ENCODE measurements around the gene PTH1R.
A peak's percentile ranks its signal among the peaks of the same experiment; 100 is the strongest.
"Not testable (repeated sequence)": the region's sequence is repeated elsewhere in the genome, so short reads cannot be mapped to it uniquely, and the experiment has no call there.

PTH1R gene

DNA sequence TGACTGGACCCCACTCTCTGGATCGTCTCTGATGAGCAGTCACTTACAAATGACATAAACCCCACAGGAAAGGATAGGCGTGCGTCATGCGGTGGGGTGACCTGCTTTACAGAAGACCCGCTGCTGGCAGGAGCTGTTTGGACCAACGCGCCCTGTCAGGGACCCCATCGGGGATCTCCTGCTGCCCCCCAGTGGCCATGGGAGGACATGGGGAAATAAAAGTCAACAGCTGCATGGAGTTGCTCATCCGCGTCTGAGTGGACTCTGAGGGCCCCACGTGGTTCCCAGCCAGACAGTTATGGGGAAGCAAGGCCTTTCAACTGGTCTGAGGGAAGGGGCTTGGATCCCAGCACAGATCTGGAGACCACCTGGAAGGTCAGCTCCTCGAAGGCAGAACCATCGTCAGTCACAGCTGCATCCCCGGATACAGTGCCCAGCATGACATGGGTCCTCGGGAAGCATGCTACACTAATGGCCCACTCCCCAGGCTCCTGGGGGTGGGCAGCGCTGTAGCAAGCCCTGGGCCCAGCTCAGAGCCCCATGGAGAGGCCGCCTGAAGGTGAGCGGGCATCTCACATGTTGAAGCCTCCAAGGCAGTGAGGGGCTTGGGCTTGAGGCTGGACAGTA, 32.1 kb downstream of the PTH1R start:
- H3K4me3 ChIP-seq (ENCODE audit: low read depth, low read length) = no peak overlapping the region
- peak; percentile 86 for DNase-seq (ENCODE audit: low read depth)
- TF ChIP-seq, protein P1, sequence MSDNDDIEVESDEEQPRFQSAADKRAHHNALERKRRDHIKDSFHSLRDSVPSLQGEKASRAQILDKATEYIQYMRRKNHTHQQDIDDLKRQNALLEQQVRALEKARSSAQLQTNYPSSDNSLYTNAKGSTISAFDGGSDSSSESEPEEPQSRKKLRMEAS (IDR thresholded peaks at IDR 0.05; ENCODE audit: low read depth, low read length) = peak; percentile 95
- TF ChIP-seq, protein P2, sequence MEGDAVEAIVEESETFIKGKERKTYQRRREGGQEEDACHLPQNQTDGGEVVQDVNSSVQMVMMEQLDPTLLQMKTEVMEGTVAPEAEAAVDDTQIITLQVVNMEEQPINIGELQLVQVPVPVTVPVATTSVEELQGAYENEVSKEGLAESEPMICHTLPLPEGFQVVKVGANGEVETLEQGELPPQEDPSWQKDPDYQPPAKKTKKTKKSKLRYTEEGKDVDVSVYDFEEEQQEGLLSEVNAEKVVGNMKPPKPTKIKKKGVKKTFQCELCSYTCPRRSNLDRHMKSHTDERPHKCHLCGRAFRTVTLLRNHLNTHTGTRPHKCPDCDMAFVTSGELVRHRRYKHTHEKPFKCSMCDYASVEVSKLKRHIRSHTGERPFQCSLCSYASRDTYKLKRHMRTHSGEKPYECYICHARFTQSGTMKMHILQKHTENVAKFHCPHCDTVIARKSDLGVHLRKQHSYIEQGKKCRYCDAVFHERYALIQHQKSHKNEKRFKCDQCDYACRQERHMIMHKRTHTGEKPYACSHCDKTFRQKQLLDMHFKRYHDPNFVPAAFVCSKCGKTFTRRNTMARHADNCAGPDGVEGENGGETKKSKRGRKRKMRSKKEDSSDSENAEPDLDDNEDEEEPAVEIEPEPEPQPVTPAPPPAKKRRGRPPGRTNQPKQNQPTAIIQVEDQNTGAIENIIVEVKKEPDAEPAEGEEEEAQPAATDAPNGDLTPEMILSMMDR (IDR thresholded peaks at IDR 0.05; ENCODE audit: low read depth, low read length) = peak; percentile 86
- TF ChIP-seq POLR2A (IDR thresholded peaks at IDR 0.05; ENCODE audit: extremely low read depth, insufficient read length) (no peak), MYC (IDR thresholded peaks at IDR 0.05; ENCODE audit: low read depth, low read length) (no peak; the same call in 1 of the 2 replicates)

DNA sequence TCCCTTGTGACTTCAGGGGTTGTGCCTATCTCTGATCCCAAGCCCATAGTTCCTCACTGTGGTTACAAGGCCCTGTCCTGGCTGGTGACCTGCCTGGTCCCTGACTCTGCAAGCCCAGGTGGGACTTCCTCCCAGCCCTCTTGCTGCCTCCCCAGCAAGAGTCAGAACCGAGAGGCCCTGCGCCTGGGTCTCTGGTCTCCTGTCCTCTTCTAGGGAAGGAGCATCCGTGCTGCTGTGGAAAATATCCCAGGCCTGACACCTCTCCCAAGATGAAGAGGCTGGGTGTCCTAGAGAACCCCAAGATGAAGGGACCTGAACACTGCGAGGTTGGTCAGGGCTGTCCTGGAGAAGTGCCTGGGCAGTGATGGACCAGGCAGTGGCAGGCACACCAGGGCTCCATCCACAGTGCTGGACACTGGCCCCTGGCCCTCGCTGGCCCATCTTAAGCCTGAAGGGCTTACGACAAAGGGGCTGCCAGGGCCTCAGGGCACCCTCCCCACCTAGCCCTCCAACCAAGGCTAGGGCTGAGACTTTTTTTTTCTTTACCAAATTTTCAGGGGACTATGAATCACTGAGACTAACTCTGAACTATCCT, 32.7 kb downstream of the PTH1R start:
- H3K4me3 ChIP-seq (ENCODE audit: low read depth, low read length) = no peak overlapping the region
- no peak for DNase-seq (ENCODE audit: low read depth)
- TF ChIP-seq MYC (IDR thresholded peaks at IDR 0.05; ENCODE audit: low read depth, low read length) (no peak), POLR2A (IDR thresholded peaks at IDR 0.05; ENCODE audit: extremely low read depth, insufficient read length) (no peak)
- TF ChIP-seq, protein P2 (IDR thresholded peaks at IDR 0.05; ENCODE audit: low read depth, low read length) = no peak
- TF ChIP-seq, protein P1 (IDR thresholded peaks at IDR 0.05; ENCODE audit: low read depth, low read length) = no peak

DNA sequence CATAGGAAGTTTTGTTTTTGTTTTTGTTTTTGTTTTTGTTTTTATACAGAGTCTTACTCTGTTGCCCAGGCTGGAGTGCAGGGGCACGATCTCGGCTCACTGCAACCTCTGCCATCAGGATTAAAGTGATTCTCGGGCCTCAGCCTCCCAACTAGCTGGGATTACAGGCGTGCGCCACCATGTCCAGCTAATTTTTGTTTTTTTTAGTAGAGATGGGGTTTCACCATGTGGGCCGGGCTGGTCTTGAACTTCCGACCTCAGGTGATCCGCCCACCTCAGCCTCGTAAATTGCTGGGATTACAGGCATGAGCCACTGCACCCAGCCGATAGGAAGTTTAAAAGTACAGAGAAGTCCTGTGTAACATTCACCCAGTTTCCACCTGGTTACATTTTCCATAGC, 33.4 kb downstream of the PTH1R start:
- not testable (repeated sequence) for H3K4me3 ChIP-seq (ENCODE audit: low read depth, low read length); DNase-seq (ENCODE audit: low read depth)

DNA sequence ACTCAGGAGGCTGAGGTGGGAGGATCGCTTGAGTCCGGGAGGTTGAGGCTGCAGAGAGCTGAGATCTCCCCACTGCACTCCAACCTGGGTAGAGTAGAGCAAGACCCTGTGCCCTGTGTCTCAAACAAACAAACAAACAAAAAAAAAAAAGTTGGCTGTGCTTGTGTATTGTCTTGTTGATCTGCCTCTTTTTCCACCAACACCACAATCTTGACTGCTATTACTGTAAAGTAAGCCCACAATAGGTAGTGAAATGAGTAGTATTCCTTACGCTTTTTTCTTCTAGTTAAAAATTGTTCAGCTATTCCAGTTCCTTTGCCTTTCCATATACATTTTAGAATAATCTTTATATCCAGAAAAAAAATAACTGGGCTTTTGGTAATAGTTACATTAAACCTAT, 35.5 kb downstream of the PTH1R start:
- TF ChIP-seq, protein P2 (IDR thresholded peaks at IDR 0.05; ENCODE audit: low read depth, low read length) = no peak
- TF ChIP-seq, protein P1 (IDR thresholded peaks at IDR 0.05; ENCODE audit: low read depth, low read length) = no peak
- TF ChIP-seq POLR2A (IDR thresholded peaks at IDR 0.05; ENCODE audit: extremely low read depth, insufficient read length) (no peak), MYC (IDR thresholded peaks at IDR 0.05; ENCODE audit: low read depth, low read length) (no peak)
- DNase-seq (ENCODE audit: low read depth) = no peak
- no peak overlapping the region for H3K4me3 ChIP-seq (ENCODE audit: low read depth, low read length)

DNA sequence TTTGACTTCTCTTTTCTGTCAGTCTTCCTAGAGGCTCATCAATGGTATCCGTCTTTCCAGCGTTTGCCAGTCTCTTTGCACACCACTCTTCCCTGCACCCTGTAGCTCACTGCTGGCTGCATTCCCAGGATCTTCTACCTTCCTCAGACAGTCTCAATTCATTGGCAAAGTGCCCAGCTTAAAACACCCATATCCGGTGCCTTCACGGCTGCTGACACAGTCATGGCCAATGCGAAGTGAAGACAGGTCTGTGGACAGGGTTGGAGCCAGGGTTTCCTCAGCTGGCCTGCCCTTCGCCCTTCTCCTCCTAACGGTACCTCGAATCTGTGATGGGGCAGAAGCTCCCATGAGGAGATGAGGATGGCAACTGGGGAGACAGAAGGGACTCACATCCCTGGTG, 36.1 kb downstream of the PTH1R start:
- DNase-seq (ENCODE audit: low read depth) = no peak
- H3K4me3 ChIP-seq (ENCODE audit: low read depth, low read length) = no peak overlapping the region
- no peak for TF ChIP-seq POLR2A (IDR thresholded peaks at IDR 0.05; ENCODE audit: extremely low read depth, insufficient read length)

DNA sequence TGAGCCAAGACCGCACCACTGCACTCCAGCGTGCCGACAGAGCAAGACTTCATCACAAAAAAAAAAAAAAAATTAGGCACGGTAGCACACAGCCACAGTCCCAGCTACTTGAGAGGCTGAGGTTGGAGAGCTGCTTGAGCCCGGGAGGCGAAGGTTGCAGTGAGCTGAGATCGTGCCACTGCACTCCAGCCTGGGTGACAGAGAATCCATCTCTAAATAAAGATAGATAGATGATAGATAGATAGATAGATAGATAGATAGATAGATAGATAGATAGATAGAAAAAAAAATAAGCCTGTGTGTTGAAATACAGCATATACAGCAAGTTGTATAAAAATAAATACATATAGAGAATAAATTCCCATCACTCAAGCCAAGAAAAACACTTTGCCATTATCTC, 37.3 kb downstream of the PTH1R start:
- H3K4me3 ChIP-seq (ENCODE audit: low read depth, low read length) = no peak overlapping the region
- no peak for DNase-seq (ENCODE audit: low read depth)
- no peak for TF ChIP-seq POLR2A (IDR thresholded peaks at IDR 0.05; ENCODE audit: extremely low read depth, insufficient read length)
- TF ChIP-seq, protein P1 (IDR thresholded peaks at IDR 0.05; ENCODE audit: low read depth, low read length) = no peak
- TF ChIP-seq MYC (IDR thresholded peaks at IDR 0.05; ENCODE audit: low read depth, low read length) = no peak
- TF ChIP-seq, protein P2 (IDR thresholded peaks at IDR 0.05; ENCODE audit: low read depth, low read length) = no peak

Data from NB4 (cell line).